ENCODE measurements around the gene ZNF679.
"Not testable (repeated sequence)": the region's sequence is repeated elsewhere in the genome, so short reads cannot be mapped to it uniquely, and the experiment has no call there.

The ZNF679 gene

GRCh38 chr7:64228174-64228573 lies at the start of gene ZNF679:
ZNF679 (plus strand) TSS chr7:64228474; CDS start chr7:64249118, 20,644 bp downstream.
- FAIRE-seq, result not testable (repeated sequence)

- no peak for FAIRE-seq
Observed at GRCh38 chr7:64180989-64181388, 47.3 kb upstream of the ZNF679 start.

- FAIRE-seq, result no peak
Observed at GRCh38 chr7:64181586-64181985, 46.7 kb upstream of the ZNF679 start.

- FAIRE-seq, result no peak
Observed at GRCh38 chr7:64182036-64182790, 46.1 kb upstream of the ZNF679 start.

GRCh38 chr7:64183126-64183742 lies 45.0 kb upstream of the ZNF679 start:
- no peak for FAIRE-seq

GRCh38 chr7:64183827-64184372 lies 44.4 kb upstream of the ZNF679 start:
- no peak for FAIRE-seq

GRCh38 chr7:64184376-64184775 lies 43.9 kb upstream of the ZNF679 start:
- no peak for FAIRE-seq

- no peak for FAIRE-seq
Observed at GRCh38 chr7:64187408-64187807, 40.9 kb upstream of the ZNF679 start.

- FAIRE-seq, result no peak
Observed at GRCh38 chr7:64192148-64192704, 36.0 kb upstream of the ZNF679 start.

- no peak for FAIRE-seq
Observed at GRCh38 chr7:64192775-64193174, 35.5 kb upstream of the ZNF679 start.

GRCh38 chr7:64206903-64207302 lies 21.4 kb upstream of the ZNF679 start, which contains the start of gene ZNF735:
ZNF735 (plus strand) TSS chr7:64207203; CDS start chr7:64207203, 0 bp downstream.
- no peak for FAIRE-seq

- FAIRE-seq, result not testable (repeated sequence)
Observed at GRCh38 chr7:64219710-64220298, 8.5 kb upstream of the ZNF679 start.

- FAIRE-seq, result no peak
Observed at GRCh38 chr7:64223366-64223765, 4.9 kb upstream of the ZNF679 start.

GRCh38 chr7:64266341-64266919 lies 38.2 kb downstream of the ZNF679 start:
- FAIRE-seq, result no peak

- no peak for FAIRE-seq
Observed at GRCh38 chr7:64277630-64278029, 49.4 kb downstream of the ZNF679 start.

GRCh38 chr7:64294701-64295420 lies 66.6 kb downstream of the ZNF679 start:
- no peak for FAIRE-seq

GRCh38 chr7:64297418-64297817 lies 69.1 kb downstream of the ZNF679 start:
- FAIRE-seq, result not testable (repeated sequence)

- no peak for FAIRE-seq
Observed at GRCh38 chr7:64300641-64301405, 72.5 kb downstream of the ZNF679 start.

- FAIRE-seq, result no peak
Observed at GRCh38 chr7:64307254-64308015, 79.2 kb downstream of the ZNF679 start.

- no peak for FAIRE-seq
Observed at GRCh38 chr7:64308016-64308270, 79.7 kb downstream of the ZNF679 start.

- FAIRE-seq, result no peak
Observed at GRCh38 chr7:64310426-64310825, 82.2 kb downstream of the ZNF679 start.
